AG09309 (cell line): ENCODE measurements around the gene C20orf204.

Experiments used
- DNase-seq: peaks from one replicate; pipeline ENCODE4 v3.0.0-alpha.2; 2010; ENCODE audit warnings: low read depth
- H3K4me3 ChIP-seq: 2 replicates; pipeline ENCODE4 v1.5.1; 2011; ENCODE audit warnings: mild to moderate bottlenecking, low read depth, low read length, moderate library complexity; ENCODE audit not compliant: control insufficient read depth
- TF ChIP-seq, protein P1 (sequence below): IDR thresholded peaks from 2 replicates; pipeline ENCODE4 v1.5.1; 2011; ENCODE audit warnings: mild to moderate bottlenecking, low read depth, low read length, inconsistent platforms; ENCODE audit not compliant: insufficient read depth, control insufficient read depth; ENCODE audit errors: missing control alignments

Gene C20orf204

DNA sequence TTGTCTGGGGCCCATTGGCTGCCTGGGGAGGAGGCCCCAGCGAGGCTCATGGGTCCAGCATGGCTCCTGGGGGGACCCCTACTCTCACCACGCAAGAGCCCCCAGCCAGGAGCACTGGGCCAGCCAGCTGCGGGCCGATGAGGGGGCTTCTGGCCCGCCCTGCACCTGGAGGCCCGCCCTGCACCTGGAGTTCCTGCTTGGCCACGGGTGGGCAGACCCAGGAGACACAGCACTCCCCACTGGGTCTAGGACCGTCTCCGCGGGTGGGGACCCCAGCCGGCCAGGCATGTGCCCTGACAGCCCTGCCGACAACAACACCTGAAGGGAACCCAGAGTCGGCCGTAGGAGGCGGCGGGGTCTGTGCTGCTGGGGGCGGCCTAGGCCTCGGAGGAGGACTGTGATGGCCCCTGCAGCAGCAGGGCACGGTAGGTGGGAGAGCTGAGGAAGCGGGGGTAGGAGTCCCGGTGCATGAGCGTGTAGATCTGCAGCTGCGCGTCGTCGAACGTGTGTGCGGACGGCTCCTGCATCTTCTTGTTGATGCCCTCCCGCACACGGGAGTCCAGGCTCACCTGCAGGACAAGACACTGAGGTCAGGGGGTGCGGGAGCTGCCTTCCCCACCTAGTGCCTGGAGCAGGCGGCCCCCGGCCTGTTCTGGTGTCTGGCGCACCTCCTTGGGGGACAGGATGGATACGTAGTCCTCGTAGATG, 37.6 kb downstream of the C20orf204 start:
- DNase-seq: no peak
- TF ChIP-seq, protein P1, sequence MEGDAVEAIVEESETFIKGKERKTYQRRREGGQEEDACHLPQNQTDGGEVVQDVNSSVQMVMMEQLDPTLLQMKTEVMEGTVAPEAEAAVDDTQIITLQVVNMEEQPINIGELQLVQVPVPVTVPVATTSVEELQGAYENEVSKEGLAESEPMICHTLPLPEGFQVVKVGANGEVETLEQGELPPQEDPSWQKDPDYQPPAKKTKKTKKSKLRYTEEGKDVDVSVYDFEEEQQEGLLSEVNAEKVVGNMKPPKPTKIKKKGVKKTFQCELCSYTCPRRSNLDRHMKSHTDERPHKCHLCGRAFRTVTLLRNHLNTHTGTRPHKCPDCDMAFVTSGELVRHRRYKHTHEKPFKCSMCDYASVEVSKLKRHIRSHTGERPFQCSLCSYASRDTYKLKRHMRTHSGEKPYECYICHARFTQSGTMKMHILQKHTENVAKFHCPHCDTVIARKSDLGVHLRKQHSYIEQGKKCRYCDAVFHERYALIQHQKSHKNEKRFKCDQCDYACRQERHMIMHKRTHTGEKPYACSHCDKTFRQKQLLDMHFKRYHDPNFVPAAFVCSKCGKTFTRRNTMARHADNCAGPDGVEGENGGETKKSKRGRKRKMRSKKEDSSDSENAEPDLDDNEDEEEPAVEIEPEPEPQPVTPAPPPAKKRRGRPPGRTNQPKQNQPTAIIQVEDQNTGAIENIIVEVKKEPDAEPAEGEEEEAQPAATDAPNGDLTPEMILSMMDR: no peak
- no peak overlapping the region for H3K4me3 ChIP-seq

DNA sequence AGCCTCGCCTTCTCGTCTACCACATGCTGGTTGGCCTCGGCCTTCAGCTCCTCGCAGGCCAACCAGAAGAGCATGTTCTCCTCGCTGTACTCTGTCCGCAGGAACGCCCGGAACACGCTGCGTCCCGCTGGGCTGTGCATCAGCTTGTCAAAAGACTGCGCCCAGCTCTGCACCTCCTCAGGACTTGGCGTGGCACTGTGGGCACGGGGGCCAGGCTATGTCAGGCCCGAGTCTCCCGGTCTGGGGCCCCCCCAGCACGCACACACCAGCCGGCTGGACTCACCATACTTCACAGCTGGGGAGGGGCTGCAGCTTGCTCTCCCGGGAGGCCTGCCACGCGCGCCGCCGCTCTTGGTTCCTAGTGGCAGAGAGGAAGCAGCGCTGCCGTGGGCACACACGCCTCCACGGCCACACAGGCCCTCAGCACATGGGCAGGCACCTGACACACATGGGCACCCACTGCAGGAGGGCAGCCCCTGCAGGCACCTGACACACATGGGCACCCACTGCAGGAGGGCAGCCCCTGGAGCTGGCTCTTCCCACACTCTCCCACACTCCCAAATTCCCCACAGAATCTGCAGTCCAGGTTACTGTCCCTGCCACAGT, 38.3 kb downstream of the C20orf204 start:
- no peak for DNase-seq
- TF ChIP-seq, protein P1: no peak

DNA sequence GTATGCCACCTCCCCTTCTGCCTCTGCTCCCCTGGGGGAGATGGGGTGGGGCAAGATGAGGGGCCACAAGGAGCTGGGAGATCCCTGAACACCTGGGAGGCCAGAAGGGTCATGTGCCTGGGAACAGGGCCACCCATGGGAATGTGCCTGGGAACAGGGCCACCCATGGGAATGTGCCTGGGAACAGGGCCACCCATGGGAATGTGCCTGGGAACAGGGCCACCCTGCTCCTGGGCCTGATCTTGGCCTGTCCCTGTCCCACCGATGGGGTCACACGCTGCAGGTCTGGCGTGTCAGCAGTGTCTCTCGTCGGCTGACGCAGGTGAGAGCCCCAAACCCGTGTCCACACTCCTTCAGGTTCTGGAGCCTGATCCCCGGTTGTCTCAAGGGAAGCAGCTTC, 39.0 kb downstream of the C20orf204 start:
- H3K4me3 ChIP-seq: no peak overlapping the region
- DNase-seq: no peak
- TF ChIP-seq, protein P1: no peak

More for the DNA sequence above, 38.3 kb downstream of the C20orf204 start:
- no peak overlapping the region for H3K4me3 ChIP-seq

DNA sequence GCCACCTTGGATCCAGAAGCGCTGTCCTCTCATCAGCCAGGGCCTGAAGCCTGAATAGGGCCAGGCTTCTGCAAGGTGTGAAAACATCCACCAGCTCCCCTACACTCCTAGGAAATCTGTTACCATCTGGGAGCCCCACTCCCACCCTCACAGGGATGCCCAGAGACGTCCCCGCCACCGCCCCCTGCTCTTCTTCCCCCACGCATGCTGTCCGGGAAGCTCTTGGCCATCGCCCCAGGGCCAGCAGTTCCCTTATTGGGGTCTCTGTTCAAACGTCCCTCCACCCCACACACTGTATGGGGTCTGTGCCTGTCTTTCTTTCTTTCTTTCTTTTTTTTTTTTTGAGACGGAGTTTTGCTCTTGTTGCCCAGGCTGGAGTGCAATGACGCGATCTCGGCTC, 39.6 kb downstream of the C20orf204 start:
- no peak overlapping the region for H3K4me3 ChIP-seq
- DNase-seq: no peak
- TF ChIP-seq, protein P1: no peak

DNA sequence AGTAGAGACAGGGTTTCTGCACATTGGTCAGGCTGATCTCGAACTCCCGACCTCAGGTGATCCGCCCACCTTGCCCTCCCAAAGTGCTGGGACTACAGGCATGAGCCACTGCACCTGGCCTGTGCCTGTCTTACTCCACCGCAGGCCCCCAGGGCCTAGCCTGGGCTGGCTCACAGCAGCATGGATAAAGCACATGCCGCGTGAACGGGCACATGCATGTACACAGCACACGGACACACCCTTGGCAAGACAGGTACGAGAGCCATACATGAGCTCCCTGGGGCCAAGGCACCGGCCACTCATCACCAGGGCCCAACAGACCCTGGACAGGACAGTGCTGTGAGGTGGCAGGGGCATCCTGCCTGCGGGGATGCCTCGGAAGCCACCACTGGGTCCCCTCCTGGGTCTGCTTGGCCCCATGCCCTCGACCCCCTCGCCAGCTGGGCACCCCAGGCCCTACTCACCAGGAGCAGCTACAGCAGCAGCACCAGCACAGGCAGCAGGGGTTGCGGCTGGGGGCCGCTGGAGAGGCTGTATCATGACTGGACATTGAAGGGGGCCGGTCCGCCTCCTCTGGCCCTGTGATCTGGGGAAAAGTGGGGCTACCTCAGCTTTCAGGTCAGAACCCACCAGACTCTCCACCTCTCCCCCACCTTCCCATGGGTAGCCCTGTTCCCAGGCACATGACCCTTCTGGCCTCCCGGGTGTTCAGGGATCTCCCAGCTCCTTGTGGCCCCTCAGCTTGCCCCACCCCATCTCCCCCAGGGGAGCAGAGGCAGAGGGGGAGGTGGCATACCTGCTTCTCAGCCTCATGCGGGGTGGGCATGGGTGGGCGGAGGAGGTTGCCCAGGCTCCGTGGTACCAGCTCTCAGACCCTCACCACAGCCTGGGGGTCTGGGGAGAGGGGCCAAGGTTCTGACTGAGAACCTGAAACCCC, 40.3 kb downstream of the C20orf204 start:
- TF ChIP-seq, protein P1: no peak
- no peak overlapping the region for H3K4me3 ChIP-seq
- no peak for DNase-seq

DNA sequence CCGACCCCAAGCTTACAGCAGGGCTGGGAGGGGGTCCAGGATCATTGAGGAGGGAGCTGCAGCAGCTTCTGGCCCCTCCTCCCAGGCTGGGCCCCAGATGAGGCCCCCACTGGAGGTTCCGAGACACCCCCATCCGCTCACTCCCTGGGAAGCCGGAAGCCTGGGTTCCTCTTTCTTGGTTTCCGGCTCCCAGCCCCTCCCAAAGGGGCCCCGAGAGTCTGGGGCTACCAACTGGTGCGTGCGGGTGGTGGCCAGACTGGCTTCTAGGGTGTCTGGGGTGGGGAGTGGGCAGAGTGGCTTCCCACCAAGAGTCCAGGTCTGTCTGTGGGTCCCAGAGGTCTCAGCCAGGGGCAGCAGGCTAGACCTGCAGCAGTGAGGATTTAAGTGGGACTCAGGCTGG, 41.1 kb downstream of the C20orf204 start:
- no peak for DNase-seq
- TF ChIP-seq, protein P1: no peak
- no peak overlapping the region for H3K4me3 ChIP-seq
